Fibroblast of the aortic adventitia (primary cell): ENCODE results near the gene SLC12A1. TPM values are rescaled to one million over a fixed set of nuclear protein-coding genes. Genes with fewer than 3 reads are reported as not detected.

ENCODE experiments used
- DNase-seq: peaks from one replicate; pipeline ENCODE4 v3.0.0-alpha.2; 2010; ENCODE audit warnings: low read depth
- H3K4me3 ChIP-seq: 2 replicates; pipeline ENCODE4 v1.5.1; 2011; ENCODE audit warnings: low read depth, mild to moderate bottlenecking, control low read depth, low read length, moderate library complexity
- total RNA-seq: library from RNA; depleted of rRNA; stranded (reverse); fragments of >200 nt; gene quantifications from 2 replicates; pipeline ENCODE4 v1.2.3, GENCODE V29; 2012; ENCODE audit warnings: low replicate concordance
- TF ChIP-seq, protein P1 (sequence below): IDR thresholded peaks from 2 replicates; pipeline ENCODE4 v1.5.1; 2011; ENCODE audit warnings: mild to moderate bottlenecking, low read length, control low read depth, inconsistent platforms; ENCODE audit not compliant: insufficient read depth

The SLC12A1 gene
- total RNA-seq, 1 donor: under 0.01 TPM

DNA sequence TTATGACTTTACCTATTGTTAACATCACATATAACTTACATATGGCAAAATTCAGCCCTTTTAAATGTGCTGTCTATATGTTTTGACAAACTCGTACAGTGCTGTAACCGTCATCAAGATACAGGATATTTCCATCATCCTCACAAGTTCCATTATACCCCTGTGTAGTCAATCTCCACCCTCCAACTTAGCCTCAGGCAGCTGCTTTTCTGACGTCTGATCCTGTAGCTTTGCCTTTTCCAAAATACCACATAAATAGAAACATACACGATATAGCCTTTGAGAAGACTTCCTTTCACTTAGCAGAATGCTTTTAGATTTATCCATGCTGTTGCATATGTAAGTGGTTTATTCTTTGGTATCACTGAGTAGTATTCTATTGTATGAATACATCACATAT, 47.1 kb downstream of the SLC12A1 start:
- TF ChIP-seq, protein P1, sequence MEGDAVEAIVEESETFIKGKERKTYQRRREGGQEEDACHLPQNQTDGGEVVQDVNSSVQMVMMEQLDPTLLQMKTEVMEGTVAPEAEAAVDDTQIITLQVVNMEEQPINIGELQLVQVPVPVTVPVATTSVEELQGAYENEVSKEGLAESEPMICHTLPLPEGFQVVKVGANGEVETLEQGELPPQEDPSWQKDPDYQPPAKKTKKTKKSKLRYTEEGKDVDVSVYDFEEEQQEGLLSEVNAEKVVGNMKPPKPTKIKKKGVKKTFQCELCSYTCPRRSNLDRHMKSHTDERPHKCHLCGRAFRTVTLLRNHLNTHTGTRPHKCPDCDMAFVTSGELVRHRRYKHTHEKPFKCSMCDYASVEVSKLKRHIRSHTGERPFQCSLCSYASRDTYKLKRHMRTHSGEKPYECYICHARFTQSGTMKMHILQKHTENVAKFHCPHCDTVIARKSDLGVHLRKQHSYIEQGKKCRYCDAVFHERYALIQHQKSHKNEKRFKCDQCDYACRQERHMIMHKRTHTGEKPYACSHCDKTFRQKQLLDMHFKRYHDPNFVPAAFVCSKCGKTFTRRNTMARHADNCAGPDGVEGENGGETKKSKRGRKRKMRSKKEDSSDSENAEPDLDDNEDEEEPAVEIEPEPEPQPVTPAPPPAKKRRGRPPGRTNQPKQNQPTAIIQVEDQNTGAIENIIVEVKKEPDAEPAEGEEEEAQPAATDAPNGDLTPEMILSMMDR: no peak

DNA sequence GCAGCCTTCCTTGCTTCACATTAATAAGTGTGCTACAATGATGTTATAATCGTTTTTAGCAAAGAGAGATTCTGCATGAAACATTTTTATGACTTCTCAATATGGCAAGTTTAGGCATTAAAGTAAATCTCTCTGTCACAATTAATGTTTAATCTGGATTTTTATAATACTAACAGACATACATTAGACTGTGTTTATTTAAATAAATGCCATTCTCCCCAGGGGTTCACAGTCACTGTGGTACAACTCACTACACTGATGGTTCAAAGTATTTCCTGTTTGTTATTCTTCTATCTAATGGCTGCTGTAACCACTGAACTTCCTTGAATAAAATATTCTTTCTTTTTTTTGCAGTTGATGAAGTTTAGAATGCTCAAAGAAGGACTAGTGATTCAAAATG, 59.0 kb downstream of the SLC12A1 start:
- DNase-seq: no peak
- H3K4me3 ChIP-seq: no peak overlapping the region
- TF ChIP-seq, protein P1: no peak

More for the DNA sequence above, 47.1 kb downstream of the SLC12A1 start:
- DNase-seq: no peak
- H3K4me3 ChIP-seq: no peak overlapping the region

DNA sequence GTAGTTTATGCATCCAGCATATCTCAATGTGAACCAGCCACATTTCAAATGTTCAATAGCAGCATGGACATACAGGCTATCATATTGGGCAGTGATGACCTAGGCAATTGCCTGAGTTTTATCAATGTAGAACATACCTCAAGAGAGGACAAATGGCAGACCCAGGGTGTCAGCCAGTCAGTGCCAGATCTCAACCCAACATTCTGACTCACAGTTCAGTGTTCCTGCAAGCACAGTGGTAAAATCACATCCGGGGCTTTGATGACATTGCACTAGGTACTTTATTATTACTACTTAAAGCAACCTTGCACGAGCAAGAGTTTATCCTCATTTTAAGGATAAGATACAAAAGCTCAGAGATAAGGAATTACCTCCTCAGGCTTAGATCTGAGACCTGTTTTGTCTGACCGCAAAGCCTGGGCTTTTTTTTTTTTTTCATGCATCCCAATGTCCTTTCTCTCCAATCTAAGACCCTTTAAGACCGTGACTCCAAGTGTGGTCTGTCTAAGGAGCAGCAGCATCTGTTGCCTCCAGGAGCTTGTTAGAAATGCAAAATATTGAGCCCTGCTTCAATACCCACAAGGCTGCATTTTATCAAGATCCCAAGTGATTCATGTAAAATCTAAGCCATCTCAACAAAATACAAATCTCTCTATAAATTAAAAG, 60.1 kb downstream of the SLC12A1 start:
- DNase-seq: no peak
- no peak overlapping the region for H3K4me3 ChIP-seq
- TF ChIP-seq, protein P1: no peak

DNA sequence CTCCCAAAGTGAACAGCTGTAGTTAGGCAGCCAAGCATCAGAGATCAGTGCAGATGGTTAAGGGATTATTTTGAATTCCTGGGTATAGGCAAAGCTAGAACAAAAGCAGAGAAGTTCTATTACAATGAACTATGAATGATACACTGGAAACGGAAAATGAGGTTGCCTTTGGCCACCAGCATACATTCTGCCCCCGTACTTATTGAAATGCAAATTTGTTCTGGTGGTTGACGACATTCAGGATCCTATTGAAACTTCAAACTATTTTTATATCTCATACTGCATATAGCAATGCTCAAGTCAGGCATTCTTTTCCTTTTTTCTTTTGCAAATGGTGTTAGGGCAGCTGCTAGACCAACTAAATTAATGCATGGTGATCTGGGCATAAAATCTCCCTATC, 61.7 kb downstream of the SLC12A1 start:
- TF ChIP-seq, protein P1: no peak
- DNase-seq: no peak
- H3K4me3 ChIP-seq: no peak overlapping the region

DNA sequence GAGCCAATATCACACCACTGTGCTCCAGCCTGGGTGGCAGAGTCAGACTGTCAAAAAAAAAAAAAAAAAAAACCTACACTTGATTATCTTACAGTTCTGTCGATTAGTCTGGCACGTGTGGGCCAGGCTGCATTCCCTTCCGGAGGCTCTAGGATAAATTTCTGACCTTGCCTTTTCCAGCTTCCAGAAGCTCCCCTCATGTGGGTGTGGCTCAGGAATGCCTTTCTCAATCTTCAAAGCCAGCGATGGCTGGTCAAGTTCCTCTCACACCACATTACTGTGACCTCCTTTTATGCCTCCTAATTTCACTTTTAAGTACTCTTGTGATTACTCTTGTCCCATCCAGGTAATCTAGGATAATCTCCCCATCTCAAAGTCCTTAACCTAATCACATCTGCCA, 66.9 kb downstream of the SLC12A1 start:
- DNase-seq: no peak
- TF ChIP-seq, protein P1: no peak
- H3K4me3 ChIP-seq: no peak overlapping the region

DNA sequence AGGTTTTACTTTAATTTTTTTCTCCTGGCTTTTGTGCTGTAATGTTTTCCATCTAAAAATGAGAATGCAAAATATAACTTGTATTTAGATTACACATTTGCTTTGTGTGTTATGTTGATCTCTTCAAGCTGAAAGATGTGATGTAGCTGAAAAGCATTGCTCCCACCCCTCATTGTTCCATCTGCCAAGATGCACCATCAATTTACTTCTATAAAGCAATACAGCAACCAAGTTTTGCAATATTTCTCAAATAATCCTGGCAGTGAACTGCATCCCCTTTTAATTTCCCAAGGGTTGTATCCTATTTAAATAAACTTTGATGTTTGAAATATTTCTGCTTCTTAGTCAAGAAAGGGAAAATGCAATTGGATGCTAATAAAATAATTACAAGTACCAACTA, 72.6 kb downstream of the SLC12A1 start:
- H3K4me3 ChIP-seq: no peak overlapping the region
- no peak for DNase-seq
- TF ChIP-seq, protein P1: no peak

DNA sequence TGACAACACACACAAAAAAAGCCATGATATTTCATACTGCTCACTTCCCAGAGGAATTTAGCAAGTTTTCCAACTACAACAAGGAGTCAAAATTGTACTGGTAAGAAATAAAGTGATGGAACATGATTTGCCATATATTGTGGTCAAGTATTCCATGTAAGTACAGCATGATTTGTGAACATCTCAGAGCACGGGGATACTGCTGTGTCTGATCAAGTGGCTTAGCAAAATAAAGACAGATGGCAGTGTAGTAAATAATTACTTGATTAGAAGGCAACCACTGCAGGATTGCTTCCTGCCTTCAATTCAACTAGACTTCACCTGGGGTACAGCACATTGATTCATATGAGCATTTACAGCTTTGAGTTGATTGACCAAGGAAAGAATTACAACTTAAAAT, 73.5 kb downstream of the SLC12A1 start:
- TF ChIP-seq, protein P1: no peak
- H3K4me3 ChIP-seq: no peak overlapping the region
- DNase-seq: no peak
